HG03469 (cell line): ENCODE results near the gene VKORC1L1.
"Not testable (repeated sequence)": the region's sequence is repeated elsewhere in the genome, so short reads cannot be mapped to it uniquely, and the experiment has no call there.

Experiments used
- ATAC-seq: cut with Tn5 transposase; IDR thresholded peaks from one replicate; pipeline ENCODE4 v1.9.1; 2021; ENCODE audit warnings: mild to moderate bottlenecking, moderate library complexity, moderate number of reproducible peaks; ENCODE audit not compliant: unreplicated experiment

VKORC1L1 gene

GRCh38 chr7:65931685-65932084, 58.8 kb downstream of the VKORC1L1 start:
- no peak for ATAC-seq

GRCh38 chr7:65937296-65937695, 64.4 kb downstream of the VKORC1L1 start:
- ATAC-seq, result no peak

- no peak for ATAC-seq
These were observed 65.5 kb downstream of the VKORC1L1 start for GRCh38 chr7:65938336-65938895.

- ATAC-seq, result not testable (repeated sequence)
These were observed 72.9 kb downstream of the VKORC1L1 start for GRCh38 chr7:65945787-65946186.

- no peak for ATAC-seq
These were observed 74.0 kb downstream of the VKORC1L1 start for GRCh38 chr7:65946904-65947303.

- no peak for ATAC-seq
These were observed 79.1 kb downstream of the VKORC1L1 start for GRCh38 chr7:65951837-65952578.

- ATAC-seq, result no peak
These were observed 80.3 kb downstream of the VKORC1L1 start for GRCh38 chr7:65953001-65953720.

- no peak for ATAC-seq
These were observed 81.1 kb downstream of the VKORC1L1 start for GRCh38 chr7:65953890-65954450.

GRCh38 chr7:65955718-65956117, 82.8 kb downstream of the VKORC1L1 start:
- no peak for ATAC-seq

- no peak for ATAC-seq
These were observed 87.6 kb downstream of the VKORC1L1 start for GRCh38 chr7:65960351-65961074.

GRCh38 chr7:65962033-65962432, 89.2 kb downstream of the VKORC1L1 start:
- no peak for ATAC-seq

- ATAC-seq, result not testable (repeated sequence)
These were observed 91.8 kb downstream of the VKORC1L1 start for GRCh38 chr7:65964671-65965070.

GRCh38 chr7:65966146-65966545, 93.3 kb downstream of the VKORC1L1 start:
- ATAC-seq, result no peak

GRCh38 chr7:65967361-65968155, 94.7 kb downstream of the VKORC1L1 start:
- no peak for ATAC-seq

GRCh38 chr7:65968256-65969185, 95.6 kb downstream of the VKORC1L1 start:
- ATAC-seq, result no peak

- ATAC-seq, result no peak
These were observed 98.1 kb downstream of the VKORC1L1 start for GRCh38 chr7:65971021-65971420.

GRCh38 chr7:65972976-65973375, 100.1 kb downstream of the VKORC1L1 start:
- no peak for ATAC-seq

- ATAC-seq, result no peak
These were observed 101.4 kb downstream of the VKORC1L1 start for GRCh38 chr7:65974191-65974801.

GRCh38 chr7:65974876-65975275, 102.0 kb downstream of the VKORC1L1 start:
- no peak for ATAC-seq
